ENCODE data around the gene KCTD16.

KCTD16 gene

GRCh38 chr5:144418719-144419118, 248.0 kb downstream of the KCTD16 start:
- no peak for DNase-seq

- DNase-seq = no peak
Observed at GRCh38 chr5:144421411-144421810, 250.7 kb downstream of the KCTD16 start.

GRCh38 chr5:144422018-144422727, 251.5 kb downstream of the KCTD16 start:
- DNase-seq = no peak

- no peak for DNase-seq
Observed at GRCh38 chr5:144427866-144428265, 257.2 kb downstream of the KCTD16 start.

- no peak for DNase-seq
Observed at GRCh38 chr5:144428326-144428725, 257.7 kb downstream of the KCTD16 start.

GRCh38 chr5:144429405-144429804, 258.7 kb downstream of the KCTD16 start:
- no peak for DNase-seq

GRCh38 chr5:144429905-144430304, 259.2 kb downstream of the KCTD16 start:
- no peak for DNase-seq

- no peak for DNase-seq
Observed at GRCh38 chr5:144433140-144433822, 262.6 kb downstream of the KCTD16 start.

- DNase-seq = no peak
Observed at GRCh38 chr5:144433893-144434292, 263.2 kb downstream of the KCTD16 start.

- no peak for DNase-seq
Observed at GRCh38 chr5:144436007-144436406, 265.3 kb downstream of the KCTD16 start.

GRCh38 chr5:144438237-144438636, 267.6 kb downstream of the KCTD16 start:
- DNase-seq = no peak

GRCh38 chr5:144448457-144448856, 277.8 kb downstream of the KCTD16 start:
- no peak for DNase-seq

GRCh38 chr5:144451187-144451973, 280.7 kb downstream of the KCTD16 start:
- DNase-seq = no peak

- no peak for DNase-seq
Observed at GRCh38 chr5:144453753-144454152, 283.1 kb downstream of the KCTD16 start.

GRCh38 chr5:144457160-144457559, 286.5 kb downstream of the KCTD16 start:
- no peak for DNase-seq

- no peak for DNase-seq
Observed at GRCh38 chr5:144458216-144458615, 287.5 kb downstream of the KCTD16 start.

- DNase-seq = no peak
Observed at GRCh38 chr5:144460600-144460999, 289.9 kb downstream of the KCTD16 start.

GRCh38 chr5:144462577-144462976, 291.9 kb downstream of the KCTD16 start:
- DNase-seq = no peak

GRCh38 chr5:144463481-144464223, 293.0 kb downstream of the KCTD16 start:
- DNase-seq = no peak

- DNase-seq = no peak
Observed at GRCh38 chr5:144464306-144464705, 293.6 kb downstream of the KCTD16 start.

- no peak for DNase-seq
Observed at GRCh38 chr5:144465441-144465840, 294.8 kb downstream of the KCTD16 start.

GRCh38 chr5:144467792-144468191, 297.1 kb downstream of the KCTD16 start:
- DNase-seq = no peak

GRCh38 chr5:144468571-144468970, 297.9 kb downstream of the KCTD16 start:
- DNase-seq = no peak

All from NK-92 treated with Interleukin-12 subunit alpha and Interleukin-12 subunit beta, amount 100 ng/mL, for 24 hours (cell line).